ENCODE results near the gene TRERF1.
"Not testable (repeated sequence)": the region's sequence is repeated elsewhere in the genome, so short reads cannot be mapped to it uniquely, and the experiment has no call there.

Gene TRERF1

GRCh38 chr6:42212442-42212841 is 239.3 kb downstream of the TRERF1 start:
- Histone ChIP-seq H3K9me3 (ENCODE audit: control insufficient read depth in 5 of 5, low read length in 5 of 5) (no peaks in the 10 kb centered on the region), H3K4me1 (ENCODE audit: control insufficient read depth in 5 of 5, insufficient read depth in 5 of 5, low read length in 5 of 5) (peaks cover 0 to 18% (median 14%) of the 10 kb centered on the region in 5 donors), H3K27ac (ENCODE audit: low read depth, low read length) (no peak overlapping the region), H3K27me3 (ENCODE audit: control insufficient read depth in 5 of 5, insufficient read depth in 4 of 5, low read length in 5 of 5) (no peaks in the 10 kb centered on the region), H3K4me3 (ENCODE audit: low read depth in 1 of 5, low read length in 5 of 5) (no peak overlapping the region), H3K9ac (ENCODE audit: low read length in 5 of 5) (no peak overlapping the region), H3K36me3 (ENCODE audit: control insufficient read depth in 5 of 5, insufficient read depth in 5 of 5, low read length in 5 of 5) (peaks cover 38 to 62% (median 52%) of the 10 kb centered on the region in 5 donors)

GRCh38 chr6:42211726-42212125 is 240.0 kb downstream of the TRERF1 start:
- H3K9ac ChIP-seq (ENCODE audit: low read length in 5 of 5): no peak overlapping the region
- no peak overlapping the region for H3K4me3 ChIP-seq (ENCODE audit: low read depth in 1 of 5, low read length in 5 of 5)
- H3K27ac ChIP-seq (ENCODE audit: low read depth, low read length): no peak overlapping the region
- no peaks in the 10 kb centered on the region for H3K9me3 ChIP-seq (ENCODE audit: control insufficient read depth in 5 of 5, low read length in 5 of 5)
- peaks cover 0 to 11% (median 8%) of the 10 kb centered on the region in 5 donors for H3K4me1 ChIP-seq (ENCODE audit: control insufficient read depth in 5 of 5, insufficient read depth in 5 of 5, low read length in 5 of 5)
- peaks cover 41 to 67% (median 55%) of the 10 kb centered on the region in 5 donors for H3K36me3 ChIP-seq (ENCODE audit: control insufficient read depth in 5 of 5, insufficient read depth in 5 of 5, low read length in 5 of 5)
- no peaks in the 10 kb centered on the region for H3K27me3 ChIP-seq (ENCODE audit: control insufficient read depth in 5 of 5, insufficient read depth in 4 of 5, low read length in 5 of 5)

GRCh38 chr6:42210551-42210950 is 241.2 kb downstream of the TRERF1 start:
- Histone ChIP-seq H3K27ac (ENCODE audit: low read depth, low read length) (no peak overlapping the region), H3K4me1 (ENCODE audit: control insufficient read depth in 5 of 5, insufficient read depth in 5 of 5, low read length in 5 of 5) (peaks cover 0 to 7% (median 2%) of the 10 kb centered on the region in 5 donors), H3K27me3 (ENCODE audit: control insufficient read depth in 5 of 5, insufficient read depth in 4 of 5, low read length in 5 of 5) (no peaks in the 10 kb centered on the region), H3K4me3 (ENCODE audit: low read depth in 1 of 5, low read length in 5 of 5) (no peak overlapping the region), H3K9ac (ENCODE audit: low read length in 5 of 5) (no peak overlapping the region), H3K9me3 (ENCODE audit: control insufficient read depth in 5 of 5, low read length in 5 of 5) (no peaks in the 10 kb centered on the region), H3K36me3 (ENCODE audit: control insufficient read depth in 5 of 5, insufficient read depth in 5 of 5, low read length in 5 of 5) (peaks cover 44 to 75% (median 61%) of the 10 kb centered on the region in 5 donors)

GRCh38 chr6:42207559-42207958 is 244.2 kb downstream of the TRERF1 start:
- not testable (repeated sequence) for H3K9ac ChIP-seq (ENCODE audit: low read length in 5 of 5); H3K4me3 ChIP-seq (ENCODE audit: low read depth in 1 of 5, low read length in 5 of 5); H3K27me3 ChIP-seq (ENCODE audit: control insufficient read depth in 5 of 5, insufficient read depth in 4 of 5, low read length in 5 of 5); H3K9me3 ChIP-seq (ENCODE audit: control insufficient read depth in 5 of 5, low read length in 5 of 5); H3K27ac ChIP-seq (ENCODE audit: low read depth, low read length); H3K4me1 ChIP-seq (ENCODE audit: control insufficient read depth in 5 of 5, insufficient read depth in 5 of 5, low read length in 5 of 5)
- peaks cover 32 to 69% (median 60%) of the 10 kb centered on the region in 5 donors for H3K36me3 ChIP-seq (ENCODE audit: control insufficient read depth in 5 of 5, insufficient read depth in 5 of 5, low read length in 5 of 5)

GRCh38 chr6:42204768-42205282 is 246.9 kb downstream of the TRERF1 start:
- Histone ChIP-seq H3K9me3 (ENCODE audit: control insufficient read depth in 5 of 5, low read length in 5 of 5) (no peaks in the 10 kb centered on the region), H3K4me1 (ENCODE audit: control insufficient read depth in 5 of 5, insufficient read depth in 5 of 5, low read length in 5 of 5) (no peaks in the 10 kb centered on the region), H3K4me3 (ENCODE audit: low read depth in 1 of 5, low read length in 5 of 5) (no peak overlapping the region), H3K36me3 (ENCODE audit: control insufficient read depth in 5 of 5, insufficient read depth in 5 of 5, low read length in 5 of 5) (peaks cover 16 to 47% (median 39%) of the 10 kb centered on the region in 5 donors), H3K9ac (ENCODE audit: low read length in 5 of 5) (no peak overlapping the region), H3K27me3 (ENCODE audit: control insufficient read depth in 5 of 5, insufficient read depth in 4 of 5, low read length in 5 of 5) (no peaks in the 10 kb centered on the region), H3K27ac (ENCODE audit: low read depth, low read length) (no peak overlapping the region)

- H3K27ac ChIP-seq (ENCODE audit: low read depth, low read length): no peak overlapping the region
- H3K9ac ChIP-seq (ENCODE audit: low read length in 5 of 5): no peak overlapping the region
- no peaks in the 10 kb centered on the region for H3K9me3 ChIP-seq (ENCODE audit: control insufficient read depth in 5 of 5, low read length in 5 of 5)
Measured at GRCh38 chr6:42203183-42203582, 248.5 kb downstream of the TRERF1 start.

GRCh38 chr6:42202131-42202915 is 249.4 kb downstream of the TRERF1 start:
- peaks cover 5 to 22% (median 18%) of the 10 kb centered on the region in 5 donors for H3K36me3 ChIP-seq (ENCODE audit: control insufficient read depth in 5 of 5, insufficient read depth in 5 of 5, low read length in 5 of 5)

More at GRCh38 chr6:42203183-42203582, 248.5 kb downstream of the TRERF1 start:
- Histone ChIP-seq H3K4me3 (ENCODE audit: low read depth in 1 of 5, low read length in 5 of 5) (no peak overlapping the region), H3K4me1 (ENCODE audit: control insufficient read depth in 5 of 5, insufficient read depth in 5 of 5, low read length in 5 of 5) (no peaks in the 10 kb centered on the region), H3K36me3 (ENCODE audit: control insufficient read depth in 5 of 5, insufficient read depth in 5 of 5, low read length in 5 of 5) (peaks cover 12 to 30% (median 23%) of the 10 kb centered on the region in 5 donors), H3K27me3 (ENCODE audit: control insufficient read depth in 5 of 5, insufficient read depth in 4 of 5, low read length in 5 of 5) (no peaks in the 10 kb centered on the region)

GRCh38 chr6:42201382-42201781 is 250.3 kb downstream of the TRERF1 start:
- H3K36me3 ChIP-seq (ENCODE audit: control insufficient read depth in 5 of 5, insufficient read depth in 5 of 5, low read length in 5 of 5): peaks cover 0 to 15% (median 13%) of the 10 kb centered on the region in 5 donors

More at GRCh38 chr6:42202131-42202915, 249.4 kb downstream of the TRERF1 start:
- H3K27me3 ChIP-seq (ENCODE audit: control insufficient read depth in 5 of 5, insufficient read depth in 4 of 5, low read length in 5 of 5); H3K4me3 ChIP-seq (ENCODE audit: low read depth in 1 of 5, low read length in 5 of 5); H3K4me1 ChIP-seq (ENCODE audit: control insufficient read depth in 5 of 5, insufficient read depth in 5 of 5, low read length in 5 of 5); H3K9me3 ChIP-seq (ENCODE audit: control insufficient read depth in 5 of 5, low read length in 5 of 5); H3K9ac ChIP-seq (ENCODE audit: low read length in 5 of 5); H3K27ac ChIP-seq (ENCODE audit: low read depth, low read length): not testable (repeated sequence)

GRCh38 chr6:42200035-42200434 is 251.7 kb downstream of the TRERF1 start:
- no peak overlapping the region for H3K27ac ChIP-seq (ENCODE audit: low read depth, low read length)
- no peak overlapping the region for H3K4me3 ChIP-seq (ENCODE audit: low read depth in 1 of 5, low read length in 5 of 5)
- no peaks in the 10 kb centered on the region for H3K9me3 ChIP-seq (ENCODE audit: control insufficient read depth in 5 of 5, low read length in 5 of 5)
- no peaks in the 10 kb centered on the region for H3K4me1 ChIP-seq (ENCODE audit: control insufficient read depth in 5 of 5, insufficient read depth in 5 of 5, low read length in 5 of 5)
- H3K27me3 ChIP-seq (ENCODE audit: control insufficient read depth in 5 of 5, insufficient read depth in 4 of 5, low read length in 5 of 5): no peaks in the 10 kb centered on the region
- H3K36me3 ChIP-seq (ENCODE audit: control insufficient read depth in 5 of 5, insufficient read depth in 5 of 5, low read length in 5 of 5): peaks cover 0 to 11% (median 9%) of the 10 kb centered on the region in 5 donors
- H3K9ac ChIP-seq (ENCODE audit: low read length in 5 of 5): no peak overlapping the region

More at GRCh38 chr6:42201382-42201781, 250.3 kb downstream of the TRERF1 start:
- H3K9ac ChIP-seq (ENCODE audit: low read length in 5 of 5): no peak overlapping the region
- no peaks in the 10 kb centered on the region for H3K27me3 ChIP-seq (ENCODE audit: control insufficient read depth in 5 of 5, insufficient read depth in 4 of 5, low read length in 5 of 5)
- no peak overlapping the region for H3K27ac ChIP-seq (ENCODE audit: low read depth, low read length)
- no peak overlapping the region for H3K4me3 ChIP-seq (ENCODE audit: low read depth in 1 of 5, low read length in 5 of 5)
- no peaks in the 10 kb centered on the region for H3K4me1 ChIP-seq (ENCODE audit: control insufficient read depth in 5 of 5, insufficient read depth in 5 of 5, low read length in 5 of 5)
- no peaks in the 10 kb centered on the region for H3K9me3 ChIP-seq (ENCODE audit: control insufficient read depth in 5 of 5, low read length in 5 of 5)

All from subcutaneous abdominal adipose tissue (tissue), 5 donors.